ENCODE results near the gene PHF12. TPM values are rescaled to one million over a fixed set of nuclear protein-coding genes. Genes with fewer than 3 reads are reported as not detected.

The PHF12 gene
- total RNA-seq, 1 experiment from 2014 or later, result 48.5 TPM

Other genes starting within 250 kb of the PHF12 start
- 5.4 and 7.0 TPM in 2 replicates for gene PROCA1, start 239.6 kb downstream of the PHF12 start, total RNA-seq (2014; rRNA removed; shearing (Covaris generic))
- 191 and 201 TPM in 2 replicates for gene RAB34, start 233.7 kb downstream of the PHF12 start, total RNA-seq (2014; rRNA removed; shearing (Covaris generic))
- gene RPL23A, start 231.5 kb downstream of the PHF12 start, total RNA-seq (2014; rRNA removed; shearing (Covaris generic)), result 1,716 and 1,788 TPM in 2 replicates
- gene TLCD1, start 225.3 kb downstream of the PHF12 start, total RNA-seq (2014; rRNA removed; shearing (Covaris generic)), result 7.5 and 10.0 TPM in 2 replicates
- 1.7 and 2.6 TPM in 2 replicates for gene NEK8, start 222.7 kb downstream of the PHF12 start, total RNA-seq (2014; rRNA removed; shearing (Covaris generic))
- gene TRAF4, start 207.5 kb downstream of the PHF12 start, total RNA-seq (2014; rRNA removed; shearing (Covaris generic)), result 118 and 123 TPM in 2 replicates
- gene FAM222B, start 108.7 kb downstream of the PHF12 start, total RNA-seq (2014; rRNA removed; shearing (Covaris generic)), result 17.4 and 22.8 TPM in 2 replicates
- gene ERAL1, start 96.5 kb downstream of the PHF12 start, total RNA-seq (2014; rRNA removed; shearing (Covaris generic)), result 58.2 and 63.5 TPM in 2 replicates
- gene FLOT2, start 53.8 kb downstream of the PHF12 start, total RNA-seq (2014; rRNA removed; shearing (Covaris generic)), result 44.7 and 46.4 TPM in 2 replicates
- 25.6 and 27.0 TPM in 2 replicates for gene DHRS13, start 48.4 kb downstream of the PHF12 start, total RNA-seq (2014; rRNA removed; shearing (Covaris generic))
- gene SEZ6, start 54.5 kb upstream of the PHF12 start, total RNA-seq (2014; rRNA removed; shearing (Covaris generic)), result 16.1 and 20.5 TPM in 2 replicates
- 91.7 and 96.8 TPM in 2 replicates for gene PIPOX, start 91.6 kb upstream of the PHF12 start, total RNA-seq (2014; rRNA removed; shearing (Covaris generic))
- 86.9 and 91.9 TPM in 2 replicates for gene MYO18A, start 228.9 kb upstream of the PHF12 start, total RNA-seq (2014; rRNA removed; shearing (Covaris generic))